Ovary (tissue), 9 donors: Measurements from ENCODE around the gene MSI2. TPM values are rescaled to one million over a fixed set of nuclear protein-coding genes. Genes with fewer than 3 reads are reported as not detected.

Experiments used
- DNase-seq, 5 donors: peaks; one replicate each; pipeline ENCODE4 v3.0.0-alpha.2; 2019 to 2020
- H3K27ac ChIP-seq, 2 donors: fragments of 200-600 bp; one replicate each; pipeline versions ENCODE4 v1.5.1 to v1.8.0; 2019 to 2022
- H3K27me3 ChIP-seq: fragments of 200-600 bp; one replicate; pipeline ENCODE4 v1.8.0; 2022
- H3K36me3 ChIP-seq: fragments of 200-600 bp; sonication (generic); one replicate; pipeline ENCODE4 v1.5.1; 2019
- H3K4me1 ChIP-seq: one replicate; pipeline ENCODE4 v1.8.1; 2013; ENCODE audit warnings: mild to moderate bottlenecking, moderate library complexity; ENCODE audit not compliant: insufficient read depth
- H3K4me3 ChIP-seq: fragments of 200-600 bp; sonication (generic); one replicate; pipeline ENCODE4 v1.5.1; 2017
- H3K9me3 ChIP-seq, 2 donors: fragments of 200-600 bp in 1 of 2; sonication (generic) in 1 of 2; one replicate each; pipeline versions ENCODE4 v1.5.1 to v1.8.1; 2013 to 2019; ENCODE audit warnings: mild to moderate bottlenecking in 1 of 2, moderate library complexity in 1 of 2
- CTCF ChIP-seq, 3 donors: fragments of 450-650 bp in 2 of 3; fragments of 200-600 bp in 1 of 3; IDR thresholded peaks; one replicate each; pipeline versions ENCODE4 v1.5.1 to v1.8.0; 2016 to 2022; ENCODE audit warnings: antibody characterized with exemption in 3 of 3, mild to moderate bottlenecking in 1 of 3
- EP300 ChIP-seq: sonication (generic); formaldehyde crosslinking; IDR thresholded peaks from one replicate; pipeline ENCODE4 v1.6.1; 2017; ENCODE audit warnings: antibody characterized with exemption
- POLR2A ChIP-seq: fragments of 450-650 bp; IDR thresholded peaks from one replicate; pipeline ENCODE4 v1.6.1; 2017; ENCODE audit warnings: antibody characterized with exemption, mild to moderate bottlenecking, moderate library complexity
- WGBS, 3 donors: extraction: QIAGEN DNeasy Blood & Tissue Kit in 1 of 3; methylation state at CpG; one replicate each; pipeline versions ENCODE4 v1.1.5 to v1.1.7; 2013 to 2017; 5-methylcytosine and 5-hydroxymethylcytosine counted together
- intact Hi-C, 4 donors: fragments of 100-400 bp; cut with DNase I; formaldehyde crosslinking; loops; one replicate each; pipeline versions ENCODE4 v1.11.0 to v1.15.1; 2022 to 2023
- polyA plus RNA-seq, 2 donors: library from polyadenylated mRNA; stranded (reverse); fragments of 200-250 nt in 1 of 2; fragments of 350-450 nt in 1 of 2; fragmentation: Illumina TruSeq in 1 of 2; extraction: RNeasy Lipid Tissue Mini Kit (QIAGEN cat#74804) in 1 of 2; gene quantifications; one replicate each; pipeline ENCODE4 v1.2.3, GENCODE V29; 2013 to 2014
- total RNA-seq, 7 donors: library from RNA; depleted of rRNA in 2 of 7; stranded (reverse); fragments of >200 nt in 2 of 7; fragmentation: NEBNext Ultra II Directional in 3 of 7; extraction: Animal tissue kit (Norgen Biotek cat#: 25700) in 3 of 7; gene quantifications; one replicate each; pipeline versions ENCODE4 v1.1.0 to v1.2.4, GENCODE V29; 2016 to 2023
- donor health status: DM: no; HTN: no; CAD: no; lungs with moderate emphysema.
- donor health status: DM: no; HTN: no; CAD: no.
- donor health status: Bipolar disorder and iron deficiency.
- donor health status: DM: yes; HTN: yes; CAD: no.
- donor health status: DM: no; HTN: no; CAD: no.
- donor health status: DM: yes; HTN: yes; CAD: no.

Gene MSI2
- total and polyA plus RNA-seq, 9 donors = 43.1 to 199 (median 120) TPM

GRCh38 chr17:57343717-57344116 lies 87.4 kb downstream of the MSI2 start:
- TF ChIP-seq CTCF (IDR thresholded peaks at IDR 0.05) (no peak), POLR2A (no peak), EP300 (no peak)
- intact Hi-C loops = no loop called here
- WGBS, 3 donors = 75 to 82% (median 80%) methylated on average over 5 of the region's 5 CpGs
- H3K27ac ChIP-seq = no peak overlapping the region
- H3K27me3 ChIP-seq = no peaks in the 10 kb centered on the region
- DNase-seq = no peak
- no peaks in the 10 kb centered on the region for H3K9me3 ChIP-seq
- H3K36me3 ChIP-seq = no peaks in the 10 kb centered on the region
- H3K4me1 ChIP-seq = peaks cover 3% of the 10 kb centered on the region
- H3K4me3 ChIP-seq = no peak overlapping the region

- DNase-seq = no peak
- no peaks in the 10 kb centered on the region for H3K36me3 ChIP-seq
- 99 to 100% (median 100%) methylated on average over 4 of the region's 4 CpGs for WGBS, 3 donors
- TF ChIP-seq POLR2A (no peak), EP300 (no peak), CTCF (IDR thresholded peaks at IDR 0.05) (no peak)
- no peak overlapping the region for H3K4me3 ChIP-seq
- no peaks in the 10 kb centered on the region for H3K9me3 ChIP-seq
- intact Hi-C loops = no loop called here
- H3K4me1 ChIP-seq = peaks cover 3% of the 10 kb centered on the region
- no peak overlapping the region for H3K27ac ChIP-seq
- no peaks in the 10 kb centered on the region for H3K27me3 ChIP-seq
These were observed 87.9 kb downstream of the MSI2 start for GRCh38 chr17:57344261-57344660.

- Histone ChIP-seq H3K27ac (no peak overlapping the region), H3K36me3 (no peaks in the 10 kb centered on the region), H3K9me3 (no peaks in the 10 kb centered on the region), H3K27me3 (no peaks in the 10 kb centered on the region), H3K4me1 (peaks cover 7% of the 10 kb centered on the region), H3K4me3 (no peak overlapping the region)
- no peak for DNase-seq
- WGBS, 3 donors = 95 to 99% (median 97%) methylated on average over 3 of the region's 3 CpGs
- intact Hi-C loops = no loop called here
- TF ChIP-seq EP300 (no peak), CTCF (IDR thresholded peaks at IDR 0.05) (no peak), POLR2A (no peak)
These were observed 93.4 kb downstream of the MSI2 start for GRCh38 chr17:57349541-57350247.

- WGBS, 3 donors = 89 to 92% (median 91%) methylated on average over 6 of the region's 6 CpGs
- Histone ChIP-seq H3K4me1 (peaks cover 10% of the 10 kb centered on the region), H3K4me3 (no peak overlapping the region), H3K36me3 (no peaks in the 10 kb centered on the region), H3K27me3 (no peaks in the 10 kb centered on the region), H3K27ac (no peak overlapping the region), H3K9me3 (no peaks in the 10 kb centered on the region)
- intact Hi-C loops = no loop called here
- DNase-seq = no peak
- TF ChIP-seq EP300 (no peak), POLR2A (no peak), CTCF (IDR thresholded peaks at IDR 0.05) (no peak)
These were observed 93.9 kb downstream of the MSI2 start for GRCh38 chr17:57350266-57350665.
